ENCODE results near the gene TMA7.

The TMA7 gene

GRCh38 chr3:48423241-48423882, 16.7 kb upstream of the TMA7 start:
- no peak for DNase-seq

- no peak for DNase-seq
Measured at GRCh38 chr3:48423883-48424695, 16.0 kb upstream of the TMA7 start.

- peak; percentile 33 for DNase-seq
Measured at GRCh38 chr3:48425281-48425812, 14.7 kb upstream of the TMA7 start.

GRCh38 chr3:48426401-48426909, 13.6 kb upstream of the TMA7 start:
- DNase-seq = no peak

GRCh38 chr3:48426944-48427629, 13.0 kb upstream of the TMA7 start:
- DNase-seq = no peak

- no peak for DNase-seq
Measured at GRCh38 chr3:48427630-48427962, 12.5 kb upstream of the TMA7 start.

DNA sequence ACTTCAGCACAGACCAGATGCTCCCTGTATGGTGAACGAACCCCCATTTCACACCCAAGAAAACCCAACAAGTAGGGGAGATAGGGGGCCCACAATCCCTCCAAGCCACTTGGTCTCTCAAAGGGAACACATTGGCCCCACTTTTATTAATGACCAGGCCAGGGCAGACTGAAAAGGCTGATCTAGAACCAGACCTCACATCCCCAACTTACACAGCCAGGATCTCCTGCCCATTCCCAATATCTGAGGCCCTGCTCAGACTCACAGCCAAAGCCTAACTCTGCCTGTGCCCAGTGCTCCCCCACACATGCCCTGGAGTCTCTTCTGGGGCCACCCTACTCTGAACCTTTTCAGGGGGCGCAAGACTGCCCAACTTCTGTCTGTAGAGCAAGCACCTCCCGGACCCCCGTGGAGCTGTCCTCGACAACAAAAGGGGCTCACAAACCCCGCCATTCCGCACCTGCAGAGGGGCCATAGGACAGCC, 11.9 kb upstream of the TMA7 start:
- DNase-seq = no peak

DNA sequence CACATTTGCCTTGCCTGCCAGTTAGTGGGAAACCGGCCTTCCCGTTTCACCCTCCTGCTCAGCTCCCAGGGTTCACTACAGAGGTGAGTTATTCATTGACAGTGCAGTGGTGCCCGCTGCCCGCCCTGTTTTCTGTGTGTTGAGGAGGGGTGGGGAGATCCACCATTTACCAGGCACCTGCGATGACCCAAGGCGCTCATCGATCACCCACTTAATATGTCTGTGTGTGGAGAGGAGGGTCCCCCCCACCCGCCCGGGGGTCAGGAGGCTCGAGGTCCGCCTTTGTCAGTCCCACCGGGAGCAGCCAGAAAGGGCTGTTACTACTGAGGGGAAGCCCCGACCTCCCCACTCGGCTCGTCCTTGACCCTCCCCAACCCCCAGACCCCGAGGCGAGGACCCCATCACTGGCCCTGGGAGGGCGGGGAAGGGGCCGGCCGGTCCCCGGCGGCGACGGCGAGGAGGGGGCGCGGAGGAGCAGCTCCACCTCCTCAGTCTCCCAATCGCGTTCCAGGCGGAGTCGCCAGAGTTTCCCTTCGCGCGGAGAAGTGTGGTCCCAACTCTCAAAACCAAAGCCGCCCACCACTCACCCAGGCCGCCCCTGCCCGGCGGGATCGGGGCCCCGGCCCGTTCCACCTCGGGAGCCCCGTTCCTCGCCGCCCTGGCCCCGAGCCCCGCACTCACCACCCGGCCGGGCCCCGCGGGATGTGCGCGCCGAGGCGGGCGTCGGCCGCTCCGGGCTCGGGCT, 11.3 kb upstream of the TMA7 start:
- peak; percentile 28 for DNase-seq

- DNase-seq = peak; percentile 46
Measured at GRCh38 chr3:48429317-48429959, 10.6 kb upstream of the TMA7 start.

- DNase-seq = peak; percentile 49
Measured at GRCh38 chr3:48429960-48430707, 9.9 kb upstream of the TMA7 start, which contains the start of gene PLXNB1. TSS of gene PLXNB1 (minus strand) at chr3:48430086. CDS start at chr3:48424611, 5,475 bp downstream.

DNA sequence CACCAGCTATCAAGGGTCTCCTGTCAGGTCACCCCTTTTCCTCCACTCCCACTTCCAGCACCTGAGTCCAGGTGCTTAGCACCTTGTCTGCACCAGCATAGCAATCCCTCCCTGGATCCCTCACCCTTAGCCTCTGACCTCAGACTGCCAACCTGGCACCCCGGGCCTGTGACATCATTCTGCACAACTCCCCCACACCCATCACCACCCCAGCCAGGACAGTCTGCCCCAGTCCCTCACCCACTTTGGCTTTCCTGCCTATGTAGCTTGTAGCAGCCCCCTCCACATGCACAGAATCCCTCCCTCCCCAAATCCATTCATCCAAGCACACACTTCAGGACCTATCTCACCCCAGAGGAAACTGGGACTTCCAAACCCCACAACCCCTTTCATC, 9.4 kb upstream of the TMA7 start:
- DNase-seq = no peak

GRCh38 chr3:48431224-48432029, 8.6 kb upstream of the TMA7 start:
- no peak for DNase-seq

DNA sequence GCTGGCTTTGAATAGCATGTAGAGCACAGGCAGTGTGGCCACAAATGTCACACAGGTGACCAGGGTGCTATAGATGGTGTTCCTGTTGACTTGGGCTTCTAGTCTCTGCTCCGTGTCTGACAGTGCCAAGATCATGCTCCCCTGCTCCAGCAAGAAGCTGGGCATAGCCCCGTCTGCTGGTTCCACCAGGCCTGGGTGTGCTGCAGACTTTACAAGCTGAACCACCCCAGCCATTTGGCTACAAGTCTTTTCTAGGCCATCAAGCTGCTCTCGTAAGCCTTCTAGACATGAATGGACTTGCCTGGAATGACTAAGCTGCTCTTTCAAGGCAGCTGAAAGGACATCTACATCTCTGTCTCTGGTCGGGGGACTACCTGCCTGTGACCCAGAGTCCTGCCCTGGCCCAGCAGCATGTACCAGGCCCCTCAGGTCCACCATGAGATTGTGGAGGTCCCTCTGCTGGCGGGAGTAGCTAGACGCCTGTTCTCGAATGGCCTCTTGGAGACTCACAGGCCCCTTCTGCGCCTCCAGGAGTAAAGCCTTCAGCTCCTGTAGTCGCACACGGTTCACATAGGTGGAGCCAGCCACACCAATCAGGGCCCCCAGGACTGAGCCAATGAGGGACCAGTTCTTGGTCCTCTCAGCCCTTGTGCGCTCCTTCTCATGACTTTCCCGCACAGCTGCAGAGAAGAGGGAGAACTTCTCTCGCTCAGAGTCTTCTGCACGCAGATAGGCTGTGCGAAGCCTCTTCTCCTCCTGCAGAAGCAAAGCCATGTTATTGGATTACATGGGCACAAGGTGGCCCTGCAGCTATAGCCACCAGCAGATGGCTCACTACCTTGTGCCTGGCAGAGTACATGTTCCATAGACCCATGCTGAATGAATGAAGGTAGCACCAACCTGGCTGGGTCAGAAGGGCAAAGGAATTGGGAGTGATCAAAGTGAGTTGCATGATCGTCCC, 7.4 kb upstream of the TMA7 start:
- DNase-seq = no peak

DNA sequence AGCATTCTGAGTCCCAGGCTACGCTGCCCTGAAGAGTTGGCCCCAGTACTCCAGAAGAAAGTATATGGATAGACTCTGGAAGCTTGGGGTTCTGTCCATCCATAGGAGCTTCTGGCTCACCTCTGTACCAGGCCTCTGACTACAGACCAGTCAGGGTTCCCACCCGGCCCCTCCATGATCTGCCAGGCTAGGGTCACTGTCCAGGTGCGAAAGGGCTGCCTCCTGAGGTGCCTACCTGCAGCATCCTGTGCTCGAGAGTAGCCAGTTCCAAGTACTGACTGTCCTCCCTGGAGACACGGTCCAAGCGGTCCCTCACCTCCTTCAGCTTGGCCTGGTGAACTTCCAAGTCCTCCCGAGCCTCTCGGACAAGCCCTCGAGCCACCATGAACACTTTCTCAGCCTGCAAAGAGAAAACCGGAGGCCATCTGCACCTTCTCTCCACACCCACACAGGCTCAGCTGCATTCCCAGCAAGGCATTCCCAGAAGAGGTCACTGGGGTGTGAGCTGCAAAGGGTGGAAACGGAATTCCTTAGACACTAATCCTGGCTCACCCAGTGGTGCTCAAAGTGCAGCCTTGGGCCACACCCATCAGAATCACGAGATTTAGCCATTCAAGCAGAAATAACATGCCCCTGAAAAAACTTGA, 6.5 kb upstream of the TMA7 start:
- DNase-seq = no peak

GRCh38 chr3:48434591-48435222, 5.3 kb upstream of the TMA7 start:
- no peak for DNase-seq

- DNase-seq = no peak
Measured at GRCh38 chr3:48435223-48435595, 4.8 kb upstream of the TMA7 start.

GRCh38 chr3:48435774-48436476, 4.1 kb upstream of the TMA7 start:
- DNase-seq = peak; percentile 80

Data from fibroblast of skin of scalp (primary cell).